Epithelial cell of esophagus (primary cell): Measurements from ENCODE around the gene KSR2.

Experiments used
- DNase-seq: peaks from one replicate; pipeline ENCODE4 v3.0.0; 2010; ENCODE audit warnings: low read depth
- H3K4me3 ChIP-seq: 2 replicates; pipeline ENCODE4 v1.5.1; 2011; ENCODE audit warnings: mild to moderate bottlenecking, low read length, control low read depth
- TF ChIP-seq, protein P1 (sequence below): IDR thresholded peaks from 2 replicates; pipeline ENCODE4 v1.5.1; 2011; ENCODE audit warnings: low read depth, mild to moderate bottlenecking, low read length, control low read depth, inconsistent platforms; ENCODE audit not compliant: insufficient read depth; ENCODE audit errors: missing control alignments

Gene KSR2

DNA sequence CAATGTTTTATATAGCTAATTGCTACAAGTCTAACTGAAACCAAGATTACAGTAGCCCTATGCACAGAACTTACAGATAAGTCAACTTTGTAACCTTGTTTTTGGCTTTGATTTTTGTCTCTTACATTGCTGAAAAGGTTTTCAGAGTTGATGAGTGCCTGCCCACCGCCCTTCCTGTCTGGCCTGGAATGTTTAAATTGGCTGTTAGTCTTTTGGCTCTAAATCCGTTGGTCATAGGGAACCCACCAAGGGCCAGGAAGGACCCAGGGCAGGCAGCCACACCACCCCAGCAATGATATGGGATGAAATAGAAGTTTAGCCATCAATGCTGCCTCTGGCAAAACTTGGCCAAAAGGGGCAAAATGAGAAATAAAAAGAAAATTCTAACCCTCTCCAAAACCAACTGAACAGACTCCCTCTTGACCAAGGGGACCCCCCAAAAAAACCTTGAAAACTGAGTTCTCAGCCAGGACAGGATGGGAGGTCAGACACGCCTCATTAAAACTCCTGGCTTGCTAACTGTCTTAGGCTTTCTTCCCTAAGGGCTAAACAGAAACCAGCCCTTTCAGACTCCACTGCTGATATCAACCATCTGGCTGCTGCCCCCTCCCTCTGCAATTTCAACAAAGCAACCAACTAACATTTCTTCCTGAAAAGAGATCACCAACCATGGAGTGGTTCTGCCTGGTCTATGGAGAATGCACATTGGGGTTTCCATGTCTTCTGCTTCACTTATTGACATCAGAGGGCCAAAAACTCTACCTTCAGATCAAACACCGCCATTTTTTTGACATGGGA is 365.3 kb downstream of the KSR2 start:
- DNase-seq: no peak
- TF ChIP-seq, protein P1, sequence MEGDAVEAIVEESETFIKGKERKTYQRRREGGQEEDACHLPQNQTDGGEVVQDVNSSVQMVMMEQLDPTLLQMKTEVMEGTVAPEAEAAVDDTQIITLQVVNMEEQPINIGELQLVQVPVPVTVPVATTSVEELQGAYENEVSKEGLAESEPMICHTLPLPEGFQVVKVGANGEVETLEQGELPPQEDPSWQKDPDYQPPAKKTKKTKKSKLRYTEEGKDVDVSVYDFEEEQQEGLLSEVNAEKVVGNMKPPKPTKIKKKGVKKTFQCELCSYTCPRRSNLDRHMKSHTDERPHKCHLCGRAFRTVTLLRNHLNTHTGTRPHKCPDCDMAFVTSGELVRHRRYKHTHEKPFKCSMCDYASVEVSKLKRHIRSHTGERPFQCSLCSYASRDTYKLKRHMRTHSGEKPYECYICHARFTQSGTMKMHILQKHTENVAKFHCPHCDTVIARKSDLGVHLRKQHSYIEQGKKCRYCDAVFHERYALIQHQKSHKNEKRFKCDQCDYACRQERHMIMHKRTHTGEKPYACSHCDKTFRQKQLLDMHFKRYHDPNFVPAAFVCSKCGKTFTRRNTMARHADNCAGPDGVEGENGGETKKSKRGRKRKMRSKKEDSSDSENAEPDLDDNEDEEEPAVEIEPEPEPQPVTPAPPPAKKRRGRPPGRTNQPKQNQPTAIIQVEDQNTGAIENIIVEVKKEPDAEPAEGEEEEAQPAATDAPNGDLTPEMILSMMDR: no peak
- H3K4me3 ChIP-seq: no peak overlapping the region

DNA sequence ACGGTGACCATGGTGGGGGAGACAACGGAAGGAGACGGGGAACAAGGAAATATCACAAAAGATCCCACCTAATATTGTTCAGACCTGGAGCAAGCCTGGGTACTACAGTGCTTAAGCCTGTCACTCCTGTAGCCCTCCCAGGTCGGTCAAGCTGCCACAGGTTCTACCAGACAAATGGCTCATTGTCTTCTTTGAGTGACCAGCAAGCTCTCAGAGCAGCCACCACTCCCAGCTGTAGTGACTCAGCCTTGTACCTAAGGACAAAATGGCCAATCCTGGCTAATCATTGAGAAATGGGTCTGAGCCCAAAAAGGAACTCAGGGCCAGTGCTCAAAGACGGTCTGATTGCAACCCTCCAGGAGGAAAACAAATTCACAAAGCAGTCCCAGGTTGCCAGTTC is 368.9 kb downstream of the KSR2 start:
- TF ChIP-seq, protein P1: no peak
- DNase-seq: no peak
- H3K4me3 ChIP-seq: no peak overlapping the region

DNA sequence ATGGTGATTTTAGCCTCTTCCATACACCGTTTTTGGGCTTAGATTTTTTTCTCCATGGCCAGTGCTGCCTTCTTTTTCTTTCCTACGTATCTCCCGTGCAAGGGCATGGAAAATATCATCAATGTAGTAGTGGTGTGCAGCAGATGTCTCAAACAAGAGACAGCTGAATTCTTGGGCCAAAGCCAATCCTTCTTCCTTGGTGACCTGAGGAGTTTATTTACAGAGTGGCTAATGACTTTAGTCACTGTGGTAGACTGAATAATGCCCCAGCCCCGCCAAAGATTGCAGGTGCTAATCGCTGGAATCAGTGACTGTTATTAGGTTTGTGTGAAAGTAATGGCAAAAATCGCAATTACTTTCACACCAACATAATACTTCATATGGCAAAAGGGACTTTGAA is 371.8 kb downstream of the KSR2 start:
- TF ChIP-seq, protein P1: no peak
- no peak for DNase-seq
- no peak overlapping the region for H3K4me3 ChIP-seq

DNA sequence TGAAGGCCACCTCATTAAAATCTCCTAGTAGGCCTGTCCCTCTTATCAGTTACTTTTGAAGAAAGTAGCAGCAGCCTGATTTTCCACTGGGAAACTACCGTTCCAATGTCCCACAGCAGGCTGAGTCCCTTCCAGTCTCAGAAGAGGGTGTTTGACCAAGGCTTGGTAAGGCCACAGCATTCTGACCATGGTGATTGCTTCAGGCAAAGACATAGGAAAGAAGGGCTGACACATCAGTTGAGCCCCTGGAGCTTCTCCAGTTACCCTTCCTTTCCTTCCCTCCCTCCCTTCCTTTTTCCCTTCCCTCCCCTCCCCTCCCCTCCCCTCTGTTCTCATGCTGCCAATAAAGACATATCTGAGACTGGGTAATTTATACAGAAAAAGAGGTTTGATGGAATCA is 373.0 kb downstream of the KSR2 start:
- H3K4me3 ChIP-seq: no peak overlapping the region
- no peak for DNase-seq
- TF ChIP-seq, protein P1: no peak

DNA sequence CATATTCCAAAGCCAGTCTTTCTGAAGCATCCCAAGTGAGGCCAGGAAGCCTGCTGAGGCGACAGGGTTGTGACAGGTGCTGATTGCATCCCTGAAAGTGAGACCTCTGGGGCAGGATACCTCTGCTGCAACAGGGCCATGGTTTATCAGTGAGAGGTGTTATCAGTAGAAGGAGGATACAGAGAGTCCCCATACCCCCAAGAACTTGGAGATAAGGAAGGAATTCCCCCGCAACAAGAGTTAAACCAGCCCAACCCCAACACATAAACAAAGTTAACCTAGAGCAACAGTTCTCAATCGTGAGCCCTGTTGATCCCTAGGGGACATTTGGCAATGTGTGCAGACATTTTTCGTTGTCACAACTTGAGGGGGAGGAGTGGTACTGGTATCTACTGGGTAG is 374.3 kb downstream of the KSR2 start:
- DNase-seq: no peak
- TF ChIP-seq, protein P1: no peak
- no peak overlapping the region for H3K4me3 ChIP-seq

DNA sequence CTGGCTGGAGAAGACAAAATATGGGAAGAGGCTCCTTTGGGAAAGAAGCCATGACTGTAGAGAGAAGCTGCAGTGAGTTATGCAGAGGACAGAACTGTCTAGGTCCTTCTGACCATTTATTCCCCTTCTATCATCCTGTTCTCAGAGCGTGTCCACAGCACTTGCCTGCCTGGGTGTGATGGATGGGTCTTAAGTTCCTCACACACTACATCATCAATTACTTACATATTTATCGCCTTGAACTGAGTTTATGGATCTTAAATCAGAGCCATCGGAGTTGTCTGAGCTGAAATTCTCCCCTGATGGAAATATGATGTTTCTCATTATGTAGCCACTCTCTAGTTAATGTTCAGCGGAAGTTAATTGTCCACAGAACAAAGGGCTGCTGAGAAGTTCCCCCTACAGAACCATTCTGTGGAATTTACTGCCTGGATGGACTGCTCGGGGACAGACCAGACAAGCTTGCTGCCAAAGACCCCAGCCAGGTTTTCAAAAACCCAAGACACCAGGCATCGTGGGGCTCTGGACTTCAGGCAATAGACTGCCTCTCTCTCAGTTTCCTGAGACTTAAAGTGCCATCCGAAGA is 374.9 kb downstream of the KSR2 start:
- H3K4me3 ChIP-seq: no peak overlapping the region
- DNase-seq: no peak
- TF ChIP-seq, protein P1: no peak
